ENCODE data around the gene S100A2.
A peak's percentile ranks its signal among the peaks of the same experiment; 100 is the strongest.

Gene S100A2

DNA sequence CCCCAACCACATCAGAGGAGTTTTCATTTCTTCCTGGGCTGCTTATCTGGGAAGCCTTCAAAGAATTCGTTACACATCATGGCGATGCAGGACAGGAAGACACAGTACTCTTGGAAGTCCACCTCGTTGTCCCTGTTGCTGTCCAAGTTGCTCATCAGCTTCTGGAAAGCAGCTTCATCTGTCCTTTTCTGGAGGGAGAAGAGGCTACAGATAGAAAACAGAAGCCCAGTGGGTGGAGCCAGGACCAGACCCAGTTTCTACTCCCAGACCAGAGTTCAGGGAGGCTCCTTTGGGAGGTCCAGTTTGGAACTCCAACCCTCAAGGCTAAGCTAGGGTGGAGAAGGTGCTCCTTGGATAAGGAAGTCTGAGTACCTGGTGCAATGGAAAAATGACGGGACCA lies 21.9 kb downstream of the S100A2 start:
- no peak for ATAC-seq

DNA sequence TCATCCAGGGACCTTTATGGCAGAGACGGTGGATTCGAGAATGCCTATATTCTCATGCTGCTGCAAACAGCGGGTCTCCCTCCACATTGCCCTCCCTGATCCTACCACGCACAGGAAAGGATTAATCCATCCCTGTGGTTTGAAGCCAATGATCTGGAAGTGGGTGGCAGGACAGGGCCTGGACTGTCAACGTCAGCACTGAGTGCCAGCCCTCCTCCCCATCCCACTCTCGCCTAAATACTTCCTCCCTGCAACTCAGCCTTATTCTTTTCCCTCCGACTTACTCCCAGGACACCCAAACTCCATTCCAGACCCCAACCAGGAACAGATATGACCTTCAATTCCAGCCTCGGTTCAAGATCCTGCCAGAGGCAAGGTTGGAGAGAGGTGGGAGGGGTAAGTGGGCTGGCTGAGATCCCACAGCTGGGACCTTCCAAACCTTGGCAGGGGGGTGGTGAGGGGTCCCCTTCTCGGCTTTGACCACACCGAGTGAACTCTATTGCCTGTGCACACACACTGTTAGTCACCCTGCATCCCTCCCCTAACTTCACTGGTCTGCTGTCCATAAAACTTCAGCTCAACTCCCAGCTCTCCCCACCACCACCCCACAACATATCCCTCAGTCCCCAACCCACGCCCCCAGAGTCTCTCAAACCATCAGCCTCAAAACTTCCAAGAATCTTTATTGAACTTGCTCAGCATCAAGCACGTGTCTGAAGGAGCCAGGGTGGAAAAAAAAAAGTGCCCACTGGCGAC lies 22.5 kb downstream of the S100A2 start:
- ATAC-seq: no peak

- ATAC-seq: no peak
Observed at GRCh38 chr1:153541641-153542590, 23.7 kb downstream of the S100A2 start.

- ATAC-seq: peak in 1 of 2 donors; percentile 17
Observed at GRCh38 chr1:153540394-153541361, 25.0 kb downstream of the S100A2 start, which contains the start of gene S100A5. TSS of gene S100A5 (minus strand) at chr1:153540934. CDS start at chr1:153540191, 743 bp downstream.

- no peak for ATAC-seq
Observed at GRCh38 chr1:153539395-153540093, 26.1 kb downstream of the S100A2 start.

- no peak for ATAC-seq
Observed at GRCh38 chr1:153538315-153538821, 27.3 kb downstream of the S100A2 start.

- ATAC-seq: no peak
Observed at GRCh38 chr1:153537376-153537730, 28.3 kb downstream of the S100A2 start.

DNA sequence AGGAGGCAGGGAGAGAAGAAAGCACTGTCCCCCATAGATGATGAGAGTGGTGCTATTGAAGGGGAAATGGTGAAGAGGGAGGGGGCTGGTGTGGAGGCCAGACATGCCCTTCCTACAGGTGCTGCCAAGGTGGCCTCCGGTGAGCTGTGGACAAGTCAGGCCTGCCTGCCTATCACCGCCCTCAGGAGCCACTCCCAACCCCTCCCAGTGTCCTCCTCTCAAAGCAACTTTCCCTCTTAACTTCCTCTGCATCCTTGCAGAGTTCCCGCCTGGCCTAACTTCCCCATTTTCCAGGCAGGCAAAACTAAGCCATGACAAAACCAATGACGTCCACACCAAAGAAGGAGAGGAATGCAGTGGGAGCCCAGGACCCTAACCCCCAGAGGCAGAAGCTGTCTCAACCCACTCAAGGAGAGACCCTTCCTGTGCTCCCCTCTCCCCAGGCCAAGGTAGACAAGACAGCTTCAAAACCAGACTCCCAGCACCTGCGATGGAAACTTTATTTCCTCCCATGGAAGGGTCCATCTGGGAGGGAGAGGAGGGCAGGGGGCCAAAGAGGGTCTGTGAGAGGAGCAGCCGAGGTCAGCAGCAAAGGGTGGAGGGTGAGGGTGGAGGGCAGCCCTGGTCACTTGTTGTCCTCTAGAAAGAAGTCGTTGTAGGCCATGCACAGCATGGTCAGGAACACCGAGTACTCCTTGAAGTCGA lies 28.8 kb downstream of the S100A2 start:
- ATAC-seq: no peak

GRCh38 chr1:153536012-153536670 lies 29.5 kb downstream of the S100A2 start:
- peak; percentile 81 to 82 for ATAC-seq

DNA sequence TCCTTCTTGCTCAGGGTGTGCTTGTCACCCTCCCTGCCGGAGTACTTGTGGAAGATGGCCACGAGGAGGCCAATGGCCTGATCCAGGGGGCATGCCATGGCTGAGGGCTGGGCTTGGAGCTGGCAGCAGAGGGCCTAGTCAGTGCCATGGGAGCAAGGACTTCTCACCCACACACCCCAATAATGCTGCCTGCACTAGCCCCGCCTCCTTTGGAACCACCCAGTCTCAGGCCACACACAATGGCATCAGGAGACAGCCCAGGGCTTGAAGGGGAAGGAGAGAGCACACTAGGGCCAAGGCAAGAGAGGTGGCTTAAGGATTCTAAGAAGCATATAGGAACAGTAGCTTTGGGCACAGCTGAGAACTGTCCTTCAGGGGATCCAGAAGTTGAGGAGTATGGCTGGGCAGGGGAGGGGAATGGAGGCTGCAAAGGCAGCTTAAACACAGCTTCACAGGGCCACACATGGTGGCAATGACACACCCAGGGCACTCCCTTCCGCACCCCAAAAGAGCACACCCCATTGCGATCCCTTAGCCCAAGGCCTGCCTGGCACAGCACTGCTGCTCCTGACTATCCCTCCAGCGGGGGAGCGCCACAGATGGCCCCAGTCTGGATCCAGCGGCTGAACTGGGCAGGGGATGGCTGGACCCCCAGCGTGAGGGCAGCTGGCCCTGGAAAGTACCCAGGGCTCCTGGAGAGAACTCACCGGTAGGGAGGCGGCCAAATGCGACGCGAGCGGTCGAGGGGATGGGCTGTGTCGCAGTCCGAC lies 30.2 kb downstream of the S100A2 start, which contains the start of gene S100A6:
Gene S100A6, minus strand, starts transcription at position 750 of the 770 bp plus-strand sequence. Its CDS starts 652 bp downstream, at position 98.
- ATAC-seq: peak; percentile 44 to 49

DNA sequence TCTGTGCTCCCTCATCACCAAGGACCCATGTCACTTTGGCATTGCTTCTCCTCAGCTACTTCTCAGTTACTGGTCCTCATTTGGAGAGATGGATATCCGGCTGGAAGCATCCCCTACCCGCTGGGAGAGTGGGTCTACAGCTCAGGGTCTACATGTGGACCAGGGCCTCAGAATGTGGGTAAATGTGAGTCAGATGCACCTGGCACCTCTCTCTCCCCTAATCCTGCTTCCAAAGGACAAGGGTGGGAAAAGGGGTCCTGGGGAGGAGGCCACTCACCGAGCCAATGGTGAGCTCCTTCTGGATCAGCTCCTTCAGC lies 30.8 kb downstream of the S100A2 start:
- no peak for ATAC-seq

DNA sequence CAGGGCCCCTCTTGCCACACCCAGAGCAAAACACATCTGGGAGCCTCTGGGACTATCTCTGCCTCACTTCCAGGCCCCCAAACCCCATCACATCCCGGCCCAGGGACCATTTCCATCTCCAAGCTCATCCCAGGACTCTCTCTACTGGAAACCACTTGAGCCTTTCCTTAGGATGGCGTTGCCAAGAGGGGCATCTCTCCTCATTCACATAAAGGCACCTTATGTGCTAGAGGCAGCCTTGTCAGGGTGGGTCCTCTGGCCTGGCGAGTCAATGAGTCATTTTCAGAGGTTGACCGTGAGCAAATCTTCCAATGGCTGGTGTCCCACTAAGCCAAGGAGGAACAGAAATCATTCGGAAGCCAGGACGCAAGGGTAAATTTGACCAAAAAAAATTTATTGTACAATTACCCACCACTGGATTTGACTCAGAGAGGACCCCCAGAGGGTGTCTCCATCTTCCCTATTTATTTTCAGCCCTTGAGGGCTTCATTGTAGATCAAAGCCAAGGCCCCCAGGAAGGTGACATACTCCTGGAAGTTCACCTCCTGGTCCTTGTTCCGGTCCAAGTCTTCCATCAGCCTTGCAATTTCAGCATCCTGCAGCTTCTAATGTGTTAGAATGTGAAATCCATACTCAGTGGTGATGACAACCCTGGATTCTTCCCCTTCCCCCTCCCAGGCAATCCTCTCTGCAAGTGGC lies 31.3 kb downstream of the S100A2 start:
- no peak for ATAC-seq

DNA sequence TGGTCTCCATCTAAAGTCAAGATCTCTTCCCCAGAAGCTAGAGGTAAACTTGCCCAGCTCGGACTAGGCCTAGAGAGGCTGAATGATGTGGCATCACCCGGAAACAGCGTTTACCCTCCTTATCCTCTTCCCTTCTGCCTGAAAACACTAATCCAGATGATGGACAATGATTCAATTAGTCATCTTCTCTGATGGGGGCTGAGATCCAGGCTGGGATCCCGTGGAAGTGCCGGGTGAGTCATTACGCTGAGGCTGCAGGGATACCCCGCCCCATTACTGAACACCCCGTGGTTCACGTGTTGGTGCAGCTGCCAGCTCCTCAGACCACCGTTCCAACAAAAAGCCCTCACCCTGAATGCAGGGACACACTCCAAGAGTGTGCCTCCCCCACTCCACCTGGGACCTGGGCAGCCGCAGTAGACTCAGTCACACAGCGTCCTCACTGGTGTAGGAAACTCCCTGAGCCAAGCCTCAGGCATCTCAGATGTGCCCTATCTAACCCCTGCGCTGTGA lies 31.9 kb downstream of the S100A2 start:
- no peak for ATAC-seq

- peak; percentile 10 to 15 for ATAC-seq
Observed at GRCh38 chr1:153532769-153533599, 32.7 kb downstream of the S100A2 start.

- ATAC-seq: peak; percentile 44 to 52
Observed at GRCh38 chr1:153532181-153532580, 33.5 kb downstream of the S100A2 start.

- ATAC-seq: no peak
Observed at GRCh38 chr1:153531638-153532037, 34.0 kb downstream of the S100A2 start.

DNA sequence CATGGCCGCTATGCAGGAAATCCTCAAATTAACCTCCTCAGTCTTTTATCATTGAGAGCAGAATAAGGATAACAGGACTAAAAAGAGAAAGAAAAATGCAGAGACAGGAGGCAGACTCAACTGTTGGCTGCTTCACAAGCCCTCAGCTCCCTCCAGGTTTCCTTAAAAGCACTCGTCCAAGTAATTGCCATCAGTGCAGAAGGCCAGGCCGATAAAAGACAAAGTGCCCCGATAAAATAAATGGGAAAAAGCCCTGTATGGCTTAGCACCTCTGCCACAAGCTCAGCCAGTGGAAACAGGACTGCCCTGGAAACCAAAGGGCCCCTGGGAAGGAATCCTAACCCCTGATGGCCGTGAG lies 38.0 kb downstream of the S100A2 start:
- no peak for ATAC-seq

All from activated CD4-positive, CD25-positive, alpha-beta regulatory T cell treated with anti-CD3 and anti-CD28 coated beads, Interleukin-2, amount 50 U/mL, for 24 hours (primary cell).